A549 (cell line): ENCODE results near the gene DCAF5. TPM values are rescaled to one million over a fixed set of nuclear protein-coding genes. Genes with fewer than 3 reads are reported as not detected.
A peak's percentile ranks its signal among the peaks of the same experiment; 100 is the strongest.

ENCODE experiments used
- ATAC-seq, 2 experiments: fragments of 200-7000 bp in 1 of 2; fragments of >200 bp in 1 of 2; cut with Nextera tagmentation in 1 of 2; cut with Tn5 transposase in 1 of 2; 3 replicates each; pipeline versions ENCODE4 v1.8.0 to v1.9.1; 2018 to 2020; ENCODE audit warnings: mild to moderate bottlenecking in 1 of 2, moderate library complexity in 1 of 2
- CTCF ChIA-PET: fragments of 300-600 bp; sonication (Branson Sonifier 250); formaldehyde crosslinking; extraction: SDS; loops from one replicate; lab custom pipeline; 2021; ENCODE audit warnings: antibody characterized with exemption, inconsistent platforms; lab: Yijun Ruan, JAX
- POLR2A ChIA-PET: fragments of 350-600 bp; formaldehyde crosslinking; extraction: SDS; loops from one replicate; lab custom pipeline; 2021; ENCODE audit warnings: antibody characterized with exemption, inconsistent platforms; lab: Yijun Ruan, JAX
- DNase-seq, 2 experiments: peaks; one replicate each; pipeline versions ENCODE4 v3.0.0 to v3.0.0-alpha.2; 2011 to 2016; ENCODE audit warnings: low read depth in 1 of 2, low spot score in 1 of 2
- FAIRE-seq: peaks from 2 replicates; lab custom pipeline; 2011; peaks lifted over from hg19 to GRCh38; lab: Jason Lieb, UNC
- H3K27ac ChIP-seq, 2 experiments: fragments of >200 bp; sonication (Bioruptor Twin); formaldehyde crosslinking; 3 replicates each; pipeline ENCODE4 v1.5.1; 2016 to 2017
- H3K4me1 ChIP-seq: fragments of >200 bp; sonication (Bioruptor Twin); formaldehyde crosslinking; 3 replicates; pipeline ENCODE4 v1.6.1; 2016
- H3K4me2 ChIP-seq: fragments of >200 bp; sonication (Bioruptor Twin); formaldehyde crosslinking; 3 replicates; pipeline ENCODE4 v1.6.1; 2016
- H3K4me3 ChIP-seq: fragments of >200 bp; sonication (Bioruptor Twin); formaldehyde crosslinking; 3 replicates; pipeline ENCODE4 v1.5.1; 2016
- H3K9me3 ChIP-seq: fragments of >200 bp; sonication (Bioruptor Twin); formaldehyde crosslinking; 3 replicates; pipeline ENCODE4 v1.6.1; 2016
- BCL3 ChIP-seq: fragments of >200 bp; sonication (Bioruptor Twin); formaldehyde crosslinking; IDR thresholded peaks from 3 replicates; pipeline ENCODE4 v1.6.1; 2016
- CBX2 ChIP-seq: fragments of 200-600 bp; sonication (generic); IDR thresholded peaks from 2 replicates; pipeline ENCODE4 v1.6.1; 2016; ENCODE audit warnings: low read depth, mild to moderate bottlenecking, borderline replicate concordance
- CHD2 ChIP-seq: fragments of 150-350 bp; IDR thresholded peaks from 2 replicates; pipeline ENCODE4 v1.6.1; 2014; ENCODE audit warnings: low read length; ENCODE audit not compliant: partially characterized antibody
- E2F6 ChIP-seq: IDR thresholded peaks from 2 replicates; pipeline ENCODE4 v1.6.1; 2012; ENCODE audit warnings: low read depth, borderline replicate concordance
- EHMT2 ChIP-seq: fragments of 200-600 bp; sonication (generic); IDR thresholded peaks from 2 replicates; pipeline ENCODE4 v1.6.1; 2016; ENCODE audit warnings: antibody characterized with exemption, low read depth, mild to moderate bottlenecking, moderate library complexity
- ELK1 ChIP-seq: fragments of 150-350 bp; IDR thresholded peaks from 2 replicates; pipeline ENCODE4 v1.6.1; 2014; ENCODE audit warnings: low read depth, mild to moderate bottlenecking, low read length
- HDAC2 ChIP-seq: fragments of 200-600 bp; sonication (generic); IDR thresholded peaks from 2 replicates; pipeline ENCODE4 v1.6.1; 2016
- HES2 ChIP-seq: fragments of >200 bp; sonication (Bioruptor Twin); formaldehyde crosslinking; IDR thresholded peaks from 2 replicates; pipeline ENCODE4 v1.6.1; 2016
- HOXA7 ChIP-seq: fragments of 250-450 bp; sonication (Bioruptor Pico); IDR thresholded peaks from 2 replicates; pipeline ENCODE4 v1.5.0; 2020; ENCODE audit warnings: mild to moderate bottlenecking, moderate library complexity
- JUNB ChIP-seq: fragments of >200 bp; sonication (Bioruptor Twin); formaldehyde crosslinking; IDR thresholded peaks from 2 replicates; pipeline ENCODE4 v1.6.1; 2016
- KDM1A ChIP-seq: fragments of 200-600 bp; sonication (generic); IDR thresholded peaks from 2 replicates; pipeline ENCODE4 v1.6.1; 2016; ENCODE audit warnings: low read depth, mild to moderate bottlenecking
- KDM5A ChIP-seq: fragments of 200-600 bp; sonication (generic); IDR thresholded peaks from 2 replicates; pipeline ENCODE4 v1.6.1; 2016; ENCODE audit warnings: antibody characterized with exemption, mild to moderate bottlenecking
- MAX ChIP-seq: IDR thresholded peaks from 2 replicates; pipeline ENCODE4 v1.6.1; 2012
- MAZ ChIP-seq: fragments of 150-350 bp; IDR thresholded peaks from 2 replicates; pipeline ENCODE4 v1.6.1; 2014; ENCODE audit warnings: antibody characterized with exemption, low read depth, low read length, borderline replicate concordance
- MYC ChIP-seq: IDR thresholded peaks from 2 replicates; pipeline ENCODE4 v1.6.1; 2012; ENCODE audit warnings: mild to moderate bottlenecking, inconsistent platforms, low read length, improper control_type of control experiment, borderline replicate concordance
- NR3C1 ChIP-seq: fragments of >200 bp; sonication (Bioruptor Twin); formaldehyde crosslinking; IDR thresholded peaks from 3 replicates; pipeline ENCODE4 v1.6.1; 2017
- PBX3 ChIP-seq: IDR thresholded peaks from 2 replicates; pipeline ENCODE4 v1.6.1; 2012
- POLR2A ChIP-seq: IDR thresholded peaks from 2 replicates; pipeline ENCODE4 v1.6.1; 2012; ENCODE audit warnings: mild to moderate bottlenecking, low read length
- POLR2AphosphoS2 ChIP-seq: conservative IDR thresholded peaks from 2 replicates; pipeline ENCODE4 v1.6.1; 2012; ENCODE audit warnings: low read length, improper control_type of control experiment, inconsistent platforms
- RARB ChIP-seq: fragments of 250-450 bp; sonication (Bioruptor Pico); IDR thresholded peaks from 2 replicates; pipeline ENCODE4 v1.8.0; 2021; ENCODE audit warnings: mild to moderate bottlenecking, moderate library complexity
- RCOR1 ChIP-seq: fragments of 150-350 bp; IDR thresholded peaks from 2 replicates; pipeline ENCODE4 v1.6.1; 2014; ENCODE audit warnings: antibody characterized with exemption, low read length, low read depth
- REST ChIP-seq: fragments of 200-600 bp; sonication (generic); IDR thresholded peaks from 2 replicates; pipeline ENCODE4 v1.6.1; 2016; ENCODE audit warnings: antibody characterized with exemption, mild to moderate bottlenecking, moderate library complexity
- SMC3 ChIP-seq: fragments of >200 bp; sonication (Bioruptor Twin); formaldehyde crosslinking; IDR thresholded peaks from 3 replicates; pipeline ENCODE4 v1.6.1; 2018; ENCODE audit warnings: inconsistent platforms
- TFCP2L1 ChIP-seq: fragments of 250-450 bp; sonication (Bioruptor Pico); IDR thresholded peaks from 2 replicates; pipeline ENCODE4 v1.5.0; 2021; ENCODE audit warnings: mild to moderate bottlenecking
- TP53 ChIP-seq: fragments of 250-450 bp; sonication (Bioruptor Pico); IDR thresholded peaks from 2 replicates; pipeline ENCODE4 v1.5.0; 2021; ENCODE audit warnings: mild to moderate bottlenecking, moderate library complexity
- ZC3H11A ChIP-seq: fragments of 450-650 bp; IDR thresholded peaks from 2 replicates; pipeline ENCODE4 v1.6.1; 2014; ENCODE audit warnings: antibody characterized with exemption, mild to moderate bottlenecking
- ZSCAN20 ChIP-seq: fragments of 250-450 bp; sonication (Bioruptor Pico); IDR thresholded peaks from 2 replicates; pipeline ENCODE4 v1.8.0; 2022; ENCODE audit warnings: mild to moderate bottlenecking, moderate library complexity
- WGBS: methylation state at CpG from one replicate; pipeline ENCODE4 v1.1.6; 2017; ENCODE audit errors: missing lambda C conversion rate; 5-methylcytosine and 5-hydroxymethylcytosine counted together
- polyA minus RNA-seq: library from RNA; depleted of rRNA, polyadenylated mRNA; stranded (reverse); fragments of >200 nt; gene quantifications from 2 replicates; pipeline ENCODE4 v1.2.3, GENCODE V29; 2011; rRNA and poly(A)+ RNA removed
- polyA plus RNA-seq, 4 experiments: library from polyadenylated mRNA; depleted of rRNA in 3 of 4; stranded (reverse); fragments of >200 nt; fragmentation: RNase III in 1 of 4; extraction: RNeasy Plus Mini Kit Qiagen cat#74134 plus additional on column Dnase treatment in 1 of 4; gene quantifications; 2 replicates in 3 of 4; 3 replicates in 1 of 4; pipeline ENCODE4 v1.2.3, GENCODE V29; 2011 to 2017

Gene DCAF5
- polyA plus RNA-seq (2011; rRNA removed) (23.7 and 31.6 TPM in 2 replicates), polyA plus RNA-seq (2017; fragmentation: RNase III; extraction: RNeasy Plus Mini Kit Qiagen cat#74134 plus additional on column Dnase treatment) (13.7 to 15.5 TPM (median 14.3 TPM) in 3 replicates), polyA minus RNA-seq (31.9 and 35.1 TPM in 2 replicates)
- polyA plus RNA-seq (2012; cell fraction: cytosol; rRNA removed): 13.8 and 17.3 TPM in 2 replicates
- polyA plus RNA-seq (2012; cell fraction: nucleus; rRNA removed): 37.4 and 41.0 TPM in 2 replicates

- FAIRE-seq: no peak
- WGBS: 0% methylated on average over 1 of the region's 26 CpGs
- peak within 1 kb of the TSS; percentile 93 to 96 for H3K27ac ChIP-seq
- H3K4me2 ChIP-seq: peak within 1 kb of the TSS; percentile 91
- no peaks in the 10 kb centered on the region for H3K9me3 ChIP-seq
- peak within 1 kb of the TSS; percentile 91 for H3K4me3 ChIP-seq
- ChIA-PET POLR2A (interaction anchor here (0.6 to 2.5 kb wide), 5 partner anchors 20 to 1233 kb away, joined by 3 to 14 read pairs (median 4); partner anchors contain the start of gene EXD2), CTCF (interaction anchor here (2.3 to 4.0 kb wide), 3 partner anchors 12 to 23 kb away, joined by 13 to 32 read pairs (median 25); no protein-coding TSS in a partner anchor)
- ATAC-seq: no peak
- TF ChIP-seq RARB (CRISPR knock-in tag): no peak
- 0 out of 2 replicates have a peak, but pooled peaks have one; percentile 51 for TF ChIP-seq MAZ
- peak in 1 of 2 experiments; percentile 93 for DNase-seq
- H3K4me1 ChIP-seq: peaks cover 27% of the 10 kb centered on the region
Observed at GRCh38 chr14:69152902-69153151, at the start of gene DCAF5. Gene DCAF5 (minus strand): TSS chr14:69153119. CDS start chr14:69152978, 141 bp downstream.

- ChIA-PET POLR2A (no interaction called here), CTCF (interaction anchor here (0.8 to 1.3 kb wide), 2 partner anchors 13 to 49 kb away, joined by 3 to 4 read pairs; no protein-coding TSS in a partner anchor)
- 0 out of 3 replicates have a peak, but pooled peaks cover 4% of the 10 kb centered on the region for H3K4me1 ChIP-seq
- no peaks in the 10 kb centered on the region for H3K9me3 ChIP-seq
- H3K4me2 ChIP-seq: no peak overlapping the region
- H3K4me3 ChIP-seq: no peak overlapping the region
- WGBS: 90% methylated on average over 10 of the region's 10 CpGs
- no peak overlapping the region for H3K27ac ChIP-seq
- DNase-seq (no peak), ATAC-seq (no peak), FAIRE-seq (no peak)
- no peak for TF ChIP-seq TP53
- no peak for TF ChIP-seq BCL3
- TF ChIP-seq ELK1: no peak
- no peak for TF ChIP-seq SMC3
- TF ChIP-seq CBX2: no peak
- TF ChIP-seq MYC: no peak
- TF ChIP-seq KDM1A: no peak
- TF ChIP-seq KDM5A: no peak
- TF ChIP-seq POLR2AphosphoS2: no peak
- no peak for TF ChIP-seq HES2
- TF ChIP-seq HDAC2: no peak
- no peak for TF ChIP-seq EHMT2
- no peak for TF ChIP-seq E2F6
- TF ChIP-seq RCOR1: no peak
- no peak for TF ChIP-seq ZC3H11A
Observed at GRCh38 chr14:69199786-69200185, 46.9 kb upstream of the DCAF5 start.

GRCh38 chr14:69193721-69194120, 40.8 kb upstream of the DCAF5 start:
- no peak for FAIRE-seq
- POLR2A ChIA-PET: no interaction called here
- CTCF ChIA-PET: no interaction called here
- TF ChIP-seq PBX3: no peak
- TF ChIP-seq ZSCAN20 (CRISPR knock-in tag): no peak
- TF ChIP-seq RCOR1: no peak
- TF ChIP-seq CHD2: no peak
- TF ChIP-seq REST: no peak
- no peak for TF ChIP-seq MAX
- no peak for TF ChIP-seq HOXA7 (CRISPR knock-in tag)
- TF ChIP-seq TFCP2L1: no peak
- TF ChIP-seq NR3C1: no peak
- no peak for TF ChIP-seq POLR2A
- TF ChIP-seq JUNB: no peak
- TF ChIP-seq HES2: no peak

More at GRCh38 chr14:69193721-69194120, 40.8 kb upstream of the DCAF5 start:
- H3K4me2 ChIP-seq: no peak overlapping the region
- no peak for ATAC-seq
- no peak overlapping the region for H3K27ac ChIP-seq
- DNase-seq: no peak
- WGBS: 85% methylated on average over 5 of the region's 5 CpGs
- no peak overlapping the region for H3K4me3 ChIP-seq
- peaks cover 6% of the 10 kb centered on the region; the same call in 2 of the 3 replicates for H3K4me1 ChIP-seq
- H3K9me3 ChIP-seq: no peaks in the 10 kb centered on the region
